GM20431 (cell line): ENCODE measurements around the gene MAPKAP1.

Experiments used
- in situ Hi-C: fragments of 300-500 bp; cut with MseI, MboI; formaldehyde crosslinking; loops from one replicate; pipeline ENCODE4 v1.15.0; 2020; ENCODE audit warnings: low sequenced_read_pairs; ENCODE audit not compliant: unreplicated experiment

MAPKAP1 gene

DNA sequence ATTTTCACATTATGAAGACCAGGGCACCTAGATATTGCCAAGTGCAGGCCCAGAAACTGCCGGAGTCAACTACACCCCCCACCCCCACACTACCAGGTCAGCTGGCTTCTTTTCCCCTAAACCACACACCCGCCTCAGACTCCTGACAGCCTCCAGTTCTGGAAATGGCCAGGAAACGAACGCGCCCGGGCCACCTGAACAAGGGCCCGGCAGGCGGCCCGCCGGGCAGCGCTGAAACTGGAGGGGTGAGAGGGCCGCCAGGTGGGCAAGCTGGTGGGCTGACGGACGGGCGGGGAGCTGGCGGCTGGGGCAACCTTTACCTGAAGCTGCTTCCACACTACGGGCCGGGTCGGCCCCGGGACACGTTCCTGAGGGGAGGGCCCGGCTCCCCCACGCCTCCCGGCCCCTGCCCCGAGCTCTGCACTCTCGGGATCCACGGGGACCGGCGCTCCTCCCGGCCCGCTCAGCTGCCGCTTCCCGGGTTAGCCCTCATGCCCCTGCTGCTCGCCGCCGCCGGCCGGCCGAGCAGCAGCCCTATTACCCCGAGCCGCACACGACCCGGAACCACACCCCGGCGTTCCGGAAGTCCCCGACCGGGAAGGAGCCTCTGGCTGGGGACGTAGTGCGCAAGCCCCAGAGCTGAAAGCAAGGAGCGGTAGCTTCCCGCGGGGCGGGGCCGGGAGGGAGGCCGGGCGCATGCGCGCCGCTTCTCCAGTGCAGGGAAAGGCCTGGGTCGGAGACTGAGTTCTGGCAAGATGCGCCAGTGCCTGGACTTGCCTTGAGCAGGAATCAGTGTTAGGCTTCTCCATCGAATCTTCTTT is at the start of gene MAPKAP1:
Gene MAPKAP1, minus strand, starts transcription at position 558 of the 821 bp plus-strand sequence. CDS start 34,634 bp downstream, outside the sequence.
- in situ Hi-C loops, result no loop called here

DNA sequence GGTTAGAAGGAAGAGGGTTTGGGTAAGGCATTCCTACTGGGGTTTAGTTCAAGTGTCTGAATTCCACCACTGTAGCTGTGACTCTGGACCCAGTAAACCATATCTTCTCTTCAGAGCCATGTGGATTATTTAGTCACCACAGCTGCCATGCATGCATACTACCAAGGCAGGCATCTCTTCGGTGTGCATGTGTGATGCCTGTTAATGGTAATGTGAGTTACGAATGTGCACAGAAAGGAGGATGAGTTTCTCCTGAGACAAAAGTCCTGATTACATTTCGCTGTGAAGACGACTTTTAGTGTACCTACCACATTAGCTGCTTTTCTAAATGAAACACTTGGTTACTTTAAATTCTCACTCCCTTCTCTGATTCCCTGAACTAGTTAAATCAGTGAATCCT is 49.5 kb upstream of the MAPKAP1 start:
- in situ Hi-C loops, result no loop called here

DNA sequence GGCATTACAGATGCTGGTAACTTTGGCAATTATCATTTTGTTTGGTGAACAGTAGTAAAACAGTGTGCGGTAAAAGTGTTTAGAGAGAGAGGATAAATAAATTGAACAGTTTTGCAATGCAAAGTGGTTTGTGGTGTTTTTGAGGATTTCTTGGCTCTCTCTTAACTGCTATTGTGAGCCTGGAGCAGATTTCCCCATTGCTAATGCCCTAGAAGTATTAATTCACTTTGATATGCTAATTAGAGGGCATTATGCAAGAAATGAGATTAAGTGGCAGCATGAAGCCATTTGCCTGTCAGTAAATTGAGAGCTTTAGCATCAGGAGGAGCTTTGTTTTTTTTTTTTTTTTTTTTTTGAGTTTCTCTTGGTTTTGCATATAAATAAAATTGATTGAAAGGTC is 48.3 kb upstream of the MAPKAP1 start:
- in situ Hi-C loops, result no loop called here

DNA sequence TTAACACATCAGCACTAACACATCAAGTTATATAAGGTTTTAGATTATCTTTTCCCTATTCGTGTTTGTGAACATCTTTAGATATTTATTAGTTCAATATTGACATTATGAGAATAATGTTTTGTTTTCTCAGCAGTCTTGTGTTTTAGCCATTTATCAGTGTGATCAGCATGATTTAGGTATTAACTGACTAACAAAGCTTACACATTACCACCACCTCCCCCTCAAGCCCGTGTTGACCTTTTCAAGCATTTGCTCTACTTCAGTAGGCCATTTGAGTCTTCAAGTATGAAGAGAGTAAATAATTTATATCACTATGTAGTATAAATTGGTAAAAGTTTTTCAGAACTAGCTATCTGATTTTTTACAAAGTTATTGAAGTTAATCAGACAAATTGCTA is 47.1 kb upstream of the MAPKAP1 start:
- in situ Hi-C loops, result no loop called here

DNA sequence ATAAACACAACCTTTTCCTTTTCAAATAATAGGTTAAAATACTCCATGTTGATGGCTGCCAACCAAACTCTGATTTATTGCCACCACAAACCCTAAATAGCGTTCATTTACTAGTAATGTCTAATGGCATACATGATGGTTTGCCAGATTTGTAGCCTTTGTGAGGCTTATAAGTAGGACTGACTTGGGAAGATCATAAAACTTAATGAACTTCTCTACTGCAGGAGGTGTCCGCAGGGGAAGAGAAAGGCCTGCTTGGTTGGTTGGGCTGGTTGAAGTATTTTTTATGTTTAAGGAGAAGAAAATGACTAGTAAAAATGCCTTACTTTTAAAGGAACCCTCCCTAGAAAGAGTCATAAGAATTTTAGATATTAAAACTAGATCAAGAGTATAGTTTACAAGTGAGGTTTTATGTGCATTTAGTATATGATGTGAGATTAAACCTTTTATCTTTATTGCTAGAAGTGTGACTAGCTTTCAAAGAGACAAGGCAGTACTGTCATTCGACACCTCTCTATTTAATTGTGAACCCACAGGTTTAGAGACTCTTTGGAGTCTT is 45.1 kb upstream of the MAPKAP1 start:
- in situ Hi-C loops, result no loop called here

DNA sequence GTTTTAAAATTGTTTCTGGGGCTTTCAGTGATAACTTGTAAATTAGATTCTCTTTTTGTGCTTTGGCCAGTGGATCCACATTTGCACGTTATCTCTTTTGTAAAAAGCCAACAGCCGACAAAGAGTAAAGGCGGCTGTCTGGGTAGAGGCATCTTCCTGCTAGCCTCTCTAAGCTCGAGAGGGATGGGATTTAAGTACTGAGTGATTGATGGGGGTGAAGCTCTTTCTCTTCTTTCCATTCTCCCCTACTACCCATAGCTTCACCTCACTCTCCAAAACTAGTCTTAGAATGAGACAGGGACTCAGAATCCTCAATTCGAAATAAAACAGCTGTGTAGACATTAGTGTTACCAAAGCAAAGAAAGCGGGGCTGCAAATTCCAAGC is 43.6 kb upstream of the MAPKAP1 start:
- in situ Hi-C loops, result no loop called here

DNA sequence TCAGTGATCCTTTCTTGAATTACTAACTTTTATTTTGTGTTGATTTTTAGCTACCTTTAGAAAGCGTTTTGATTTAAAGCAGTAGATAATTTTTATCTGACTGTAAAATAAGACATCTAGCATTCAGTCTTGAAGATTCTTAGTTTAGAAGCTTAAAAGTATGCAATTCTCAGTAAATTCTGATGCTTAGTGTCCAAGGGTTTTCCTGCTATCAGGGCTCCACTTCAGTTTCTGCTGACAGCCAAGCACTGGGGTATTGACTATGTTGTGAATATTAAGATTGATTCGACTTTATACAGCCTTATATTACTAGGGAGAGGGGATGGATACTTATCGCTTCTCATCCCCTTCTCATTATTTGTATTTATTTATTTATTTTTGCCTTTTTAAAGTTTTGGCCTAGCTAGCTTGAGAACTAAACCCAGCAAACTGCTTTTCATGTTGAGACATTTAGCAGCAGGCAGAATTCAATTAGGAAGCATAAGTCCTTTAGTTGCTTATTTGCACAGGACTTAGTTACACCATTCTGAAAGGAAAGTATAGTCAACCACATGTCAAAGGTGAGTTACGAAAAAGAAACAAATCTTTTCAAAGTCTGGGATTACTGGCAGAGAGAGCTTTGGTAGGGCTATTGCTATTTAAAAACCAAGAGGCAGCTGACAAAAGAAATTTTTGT is 43.1 kb upstream of the MAPKAP1 start:
- in situ Hi-C loops, result no loop called here

DNA sequence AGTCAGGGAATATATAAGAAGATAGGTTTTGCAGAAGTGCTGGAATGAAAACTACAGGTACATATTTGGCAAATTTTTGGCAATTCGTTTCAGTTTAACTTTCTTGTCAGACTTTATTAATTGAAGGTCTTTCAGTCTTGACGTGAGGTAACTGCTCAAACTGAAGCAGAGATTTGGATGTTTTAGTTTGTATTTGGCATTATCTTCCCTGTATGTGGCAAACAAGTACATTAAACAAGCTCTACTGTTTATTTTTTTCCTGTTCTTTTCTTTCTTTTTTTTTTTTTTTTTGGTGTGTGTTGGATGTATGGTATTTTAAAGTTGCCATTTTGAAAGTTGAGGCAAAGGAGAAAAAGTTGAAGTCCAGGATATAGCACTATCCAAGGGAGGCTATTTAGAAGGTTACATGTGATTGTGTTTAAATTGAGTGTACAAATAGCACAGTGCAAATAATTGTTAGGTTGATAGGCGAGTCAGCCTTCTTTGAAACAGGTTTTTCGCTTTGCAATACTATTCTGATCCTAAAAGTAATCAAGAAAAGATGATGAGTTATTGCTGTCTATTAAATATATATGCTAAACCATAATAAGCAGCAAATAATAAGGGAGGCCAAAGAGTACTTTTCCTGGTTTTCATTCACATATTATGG is 42.4 kb upstream of the MAPKAP1 start:
- in situ Hi-C loops, result no loop called here

DNA sequence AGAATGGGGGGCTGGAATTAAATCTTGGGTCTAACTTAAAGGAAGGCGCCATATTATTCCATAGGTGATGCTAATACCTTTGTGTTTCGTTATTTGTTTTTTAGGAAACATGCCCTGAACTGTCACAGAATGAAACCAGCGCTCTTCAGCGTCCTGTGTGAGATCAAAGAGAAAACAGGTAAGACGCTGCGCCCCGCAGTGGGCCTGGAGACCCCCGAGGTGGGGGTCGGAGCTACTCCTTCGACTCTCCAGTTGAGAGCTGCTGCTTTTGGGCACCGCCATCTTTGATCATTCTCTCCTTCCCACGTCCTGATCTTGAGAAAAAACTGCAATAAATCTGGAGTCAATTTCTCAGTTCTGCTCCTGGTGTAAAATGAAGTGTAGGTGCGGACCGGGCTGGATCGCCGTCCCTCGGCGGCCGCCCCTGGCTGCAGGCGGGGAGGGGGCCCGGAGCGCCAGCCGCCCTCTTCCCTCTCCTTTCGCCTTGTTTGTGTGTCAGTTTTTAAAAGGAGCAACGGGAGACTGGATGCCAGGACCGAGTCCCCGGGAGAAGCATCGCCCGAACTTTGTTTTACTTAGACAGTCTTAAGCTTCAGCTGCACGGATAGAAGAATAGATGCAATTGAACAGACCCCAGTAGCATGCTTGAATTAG is 41.6 kb upstream of the MAPKAP1 start:
- in situ Hi-C loops, result no loop called here

DNA sequence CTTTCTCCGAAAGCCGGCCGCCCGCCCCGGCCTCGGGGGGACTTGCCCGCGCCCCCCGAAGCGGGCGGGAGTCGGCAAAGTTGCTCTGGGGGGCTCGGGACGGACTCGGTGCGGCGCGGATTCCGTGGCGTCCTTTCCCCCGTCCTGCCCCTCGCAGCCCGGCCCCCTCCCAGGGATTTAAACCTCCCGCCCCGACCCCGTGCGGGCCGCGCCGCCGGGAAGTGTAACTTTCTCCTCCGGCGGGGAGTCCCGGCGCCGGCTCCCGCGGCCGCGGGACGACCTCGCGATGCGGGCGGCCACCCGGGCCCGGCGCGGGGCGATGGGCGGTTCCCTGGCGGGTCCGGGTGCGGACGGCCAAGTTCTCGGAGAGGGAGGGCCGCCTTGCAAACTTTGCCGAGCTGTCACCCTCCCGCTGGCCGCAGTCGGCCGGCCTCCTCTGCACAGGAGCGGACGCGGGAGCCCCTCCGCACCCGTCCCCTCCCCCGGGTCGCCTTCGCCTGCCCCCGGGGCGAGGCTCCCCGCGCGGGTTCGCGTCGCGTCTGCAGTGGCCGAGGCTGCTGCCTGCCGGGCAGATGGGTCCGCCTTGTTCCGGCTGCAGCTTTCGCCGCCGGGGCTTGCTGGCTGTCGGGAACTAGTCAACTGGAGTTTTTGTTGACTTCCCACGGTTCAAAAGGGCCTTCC is 40.9 kb upstream of the MAPKAP1 start:
- in situ Hi-C loops, result no loop called here

DNA sequence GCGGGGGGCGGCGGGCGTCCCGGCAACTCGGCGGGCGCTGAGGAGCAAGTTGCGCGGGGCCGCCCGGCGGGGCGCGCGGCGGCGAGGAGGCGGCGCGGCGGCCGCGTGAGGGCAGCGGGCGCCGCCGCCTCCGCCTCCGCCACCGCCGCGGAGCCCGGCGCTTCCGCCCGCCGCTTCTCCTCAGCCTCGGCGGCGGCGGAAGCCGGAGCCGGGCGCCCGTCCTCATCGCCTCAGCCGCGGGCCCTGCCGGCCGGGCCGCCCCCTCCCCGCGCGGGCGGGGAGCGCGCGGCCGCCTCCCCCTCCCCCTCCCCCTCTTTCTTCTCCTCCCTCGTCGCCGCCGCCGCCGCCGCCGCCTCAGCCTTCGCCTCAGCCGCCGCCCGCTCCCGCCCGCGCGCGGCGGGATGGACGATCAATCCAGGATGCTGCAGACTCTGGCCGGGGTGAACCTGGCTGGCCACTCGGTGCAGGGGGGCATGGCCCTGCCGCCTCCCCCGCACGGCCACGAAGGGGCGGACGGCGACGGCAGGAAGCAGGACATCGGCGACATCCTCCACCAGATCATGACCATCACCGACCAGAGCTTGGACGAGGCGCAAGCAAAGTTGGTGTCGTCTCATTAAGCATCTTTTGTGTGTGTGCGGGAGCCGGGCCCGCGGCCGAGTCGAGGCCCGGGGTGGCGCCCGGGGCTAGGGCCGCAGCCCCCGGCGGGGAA is 40.2 kb upstream of the MAPKAP1 start, which contains the start of gene PBX3:
Gene PBX3, plus strand, starts transcription at position 321 of the 712 bp plus-strand sequence.
- in situ Hi-C loops, result no loop called here

DNA sequence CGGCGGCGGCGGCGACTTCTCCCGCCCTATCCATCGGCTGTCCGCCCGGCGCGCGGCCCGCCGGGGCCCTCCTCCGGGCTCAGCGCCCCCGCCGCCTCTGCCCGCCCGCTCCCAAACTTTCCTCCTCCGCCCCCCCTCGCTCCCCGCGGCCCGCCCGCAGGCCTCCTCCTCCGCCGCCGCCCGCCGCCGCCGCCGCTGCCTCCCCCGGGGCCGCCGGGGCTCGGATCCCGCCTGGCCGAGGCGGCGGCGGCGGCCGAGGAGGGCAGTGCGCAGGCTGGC is 39.7 kb upstream of the MAPKAP1 start:
- in situ Hi-C loops, result no loop called here

DNA sequence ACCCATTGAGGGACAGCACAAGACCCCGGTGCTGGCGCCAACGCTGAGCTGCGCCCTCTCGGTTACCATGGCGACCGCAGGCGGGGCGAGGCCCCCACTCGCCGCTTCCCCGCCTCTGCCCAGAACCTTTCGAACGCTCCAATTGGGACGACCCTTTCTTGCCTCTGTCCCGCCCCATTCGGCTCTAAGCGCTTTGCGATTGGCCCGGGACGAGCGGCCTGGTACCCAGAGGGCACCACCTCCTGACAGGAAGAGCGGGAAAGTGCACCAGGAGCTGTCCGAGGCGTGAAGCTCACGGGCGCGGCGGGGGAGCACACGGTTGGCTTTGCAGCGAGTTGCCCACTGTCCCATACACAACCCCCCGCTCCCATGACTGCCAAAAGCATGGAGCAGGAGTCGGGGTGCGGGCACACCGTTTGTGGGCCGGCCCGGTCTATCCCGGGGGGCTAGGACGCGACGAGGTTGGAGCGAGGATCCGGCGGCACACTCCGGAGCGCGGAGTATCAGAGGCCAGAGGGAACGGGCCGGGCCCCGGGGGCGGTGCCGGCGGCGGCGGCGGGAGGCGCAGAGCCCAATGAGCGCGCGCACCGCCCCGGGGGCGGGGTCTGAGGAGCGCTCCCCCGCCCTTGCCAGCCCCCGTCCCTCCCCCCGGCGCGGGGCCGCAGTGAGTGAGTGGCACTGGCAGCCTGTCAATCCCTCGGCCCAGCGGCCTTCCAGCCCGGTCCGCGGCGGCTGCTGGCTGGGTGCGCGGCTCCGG is 39.2 kb upstream of the MAPKAP1 start:
- in situ Hi-C loops, result no loop called here

DNA sequence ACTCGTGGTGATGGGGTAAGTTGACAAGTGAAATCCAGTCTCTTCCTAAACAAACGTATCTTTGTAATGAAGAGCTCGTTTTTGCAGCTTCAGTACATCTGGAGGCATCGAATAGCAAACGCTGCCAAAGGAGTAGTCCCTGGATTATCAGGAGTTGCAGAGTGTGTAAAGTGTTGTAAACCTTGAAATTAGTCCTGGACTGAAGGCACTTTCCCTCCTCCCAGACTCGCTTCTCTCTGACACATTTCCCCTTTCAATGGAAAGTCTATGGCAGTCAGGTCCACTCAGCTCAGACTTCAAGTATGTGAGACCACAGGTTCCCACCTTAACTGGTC is 38.6 kb upstream of the MAPKAP1 start:
- in situ Hi-C loops, result no loop called here

DNA sequence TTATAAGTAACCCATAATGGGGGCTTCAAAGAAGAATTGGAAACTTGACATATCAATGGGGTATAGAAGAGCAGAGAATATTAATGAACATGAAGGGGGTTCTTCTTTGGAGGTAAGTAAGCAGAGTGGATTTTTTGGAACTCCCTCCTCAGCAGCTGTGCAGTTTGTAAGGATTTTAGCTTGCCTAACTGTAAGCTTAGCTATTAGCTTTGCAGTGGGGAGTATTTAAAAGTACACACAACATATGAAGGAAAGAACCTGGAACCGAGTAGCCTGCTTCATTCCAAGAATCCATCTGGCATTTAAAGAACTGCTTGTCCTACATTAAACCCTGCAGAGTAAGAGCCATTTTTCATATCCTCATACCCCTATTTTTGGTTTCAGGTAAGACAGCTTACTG is 38.0 kb upstream of the MAPKAP1 start:
- in situ Hi-C loops, result no loop called here

DNA sequence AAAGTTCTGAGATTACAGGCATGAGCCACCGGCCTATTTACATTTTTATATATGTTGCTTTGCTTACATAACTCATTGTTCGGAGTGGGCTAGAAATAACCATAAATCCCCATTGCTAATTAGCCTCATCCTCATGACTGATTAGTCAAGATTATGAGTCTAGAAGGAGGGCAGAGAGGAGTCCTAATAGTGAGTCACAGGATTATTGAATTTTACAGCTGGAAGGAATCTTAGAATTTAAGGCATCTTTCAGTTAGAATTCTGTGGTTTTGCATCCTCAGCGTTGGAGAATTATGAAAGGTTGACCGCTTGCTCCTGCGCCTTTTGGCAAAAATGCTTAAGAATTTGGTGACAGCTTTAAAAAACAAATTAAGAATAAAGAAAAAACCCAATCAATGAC is 37.6 kb upstream of the MAPKAP1 start:
- in situ Hi-C loops, result no loop called here

DNA sequence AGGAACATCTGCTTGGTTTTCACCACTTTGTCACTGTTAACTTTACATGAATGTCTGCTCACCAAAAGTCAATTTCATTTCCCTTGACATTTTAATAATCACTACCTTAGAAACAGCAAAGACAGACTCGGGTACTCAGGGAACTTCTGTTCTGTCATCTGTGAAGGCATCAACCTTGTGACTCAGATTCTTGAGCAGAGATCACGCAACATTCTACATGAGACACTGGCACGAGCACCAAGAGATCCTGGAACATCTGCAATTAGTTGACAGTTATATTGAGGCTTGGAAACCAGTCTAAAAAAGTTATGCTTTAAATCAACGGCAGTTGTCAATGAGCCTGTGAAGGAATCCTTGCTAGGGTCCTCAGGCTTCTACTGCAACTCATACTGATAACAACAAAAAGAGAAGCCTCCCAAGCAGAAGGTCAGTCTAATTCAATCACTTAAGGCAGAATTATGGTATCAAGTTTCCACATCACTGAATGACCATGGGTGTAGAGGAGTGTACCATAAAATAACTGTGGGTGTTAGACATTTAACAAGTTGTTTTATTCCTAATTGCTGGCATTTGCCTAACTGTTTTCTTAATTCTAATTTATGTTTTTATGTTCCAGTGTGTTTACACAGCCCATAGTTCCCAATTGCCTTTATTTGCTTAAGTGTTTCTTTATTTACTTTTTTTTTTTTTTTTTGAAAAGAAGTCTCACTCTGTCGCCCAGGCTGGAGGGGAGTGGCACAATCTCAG is 36.8 kb upstream of the MAPKAP1 start:
- in situ Hi-C loops, result no loop called here

DNA sequence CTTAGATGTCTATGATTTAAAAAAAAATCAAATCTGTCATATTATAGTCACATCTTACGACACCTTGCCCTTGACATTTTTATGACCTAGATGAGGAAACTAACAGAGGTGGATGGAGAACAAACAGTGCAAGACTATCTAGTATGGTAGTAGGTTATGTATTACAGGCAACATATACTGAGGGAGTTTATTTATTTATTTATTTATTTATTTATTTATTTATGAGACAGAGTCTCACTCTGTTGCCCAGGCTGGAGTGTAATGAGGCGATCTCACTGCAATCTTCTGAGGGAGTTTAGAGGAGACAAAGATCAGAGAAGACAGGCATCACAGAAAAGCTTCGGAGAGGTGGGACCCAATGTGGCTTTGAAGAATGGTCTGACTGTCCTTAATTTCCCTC is 35.6 kb upstream of the MAPKAP1 start:
- in situ Hi-C loops, result no loop called here
